ENCODE measurements around the gene ITGAD. TPM values are rescaled to one million over a fixed set of nuclear protein-coding genes. Genes with fewer than 3 reads are reported as not detected.
A peak's percentile ranks its signal among the peaks of the same experiment; 100 is the strongest.
"Not testable (repeated sequence)": the region's sequence is repeated elsewhere in the genome, so short reads cannot be mapped to it uniquely, and the experiment has no call there.

The ITGAD gene
- total RNA-seq, 8 experiments from 2014 or later, result 0.33 to 0.36 (median 0.35) TPM; not detected in 5

- H3K4me3 ChIP-seq, result no peak overlapping the region
- no peaks in the 10 kb centered on the region for H3K4me1 ChIP-seq (replicated peaks in 1 of 2)
- in situ Hi-C loops (cut with MboI; ENCODE audit: low pct_unique_long_range_greater_than_20kb in 2 of 9, low sequenced_read_pairs in 9 of 9, unreplicated experiment in 9 of 9), result no loop called here
- WGBS, 10 experiments, result 0 to 60% (median 37%) methylated on average over 1 to 2 of the region's 4 CpGs; no CpG with 5 or more reads in 7 of the 10 experiments
- no peak for ATAC-seq (replicated peaks in 6 of 8)
- H3K27ac ChIP-seq, result no peak overlapping the region
Measured at GRCh38 chr16:31414706-31415105, 21.6 kb downstream of the ITGAD start.

GRCh38 chr16:31416371-31416770 lies 23.2 kb downstream of the ITGAD start:
- Histone ChIP-seq H3K4me3 (no peak overlapping the region), H3K27ac (no peak overlapping the region), H3K4me1 (replicated peaks in 1 of 2) (no peaks in the 10 kb centered on the region)
- ATAC-seq (replicated peaks in 6 of 8), result no peak
- 44 to 68% (median 65%) methylated on average over 5 to 10 of the region's 11 CpGs; no CpG with 5 or more reads in 5 of the 10 experiments for WGBS, 10 experiments
- in situ Hi-C loops (cut with MboI; ENCODE audit: low pct_unique_long_range_greater_than_20kb in 2 of 9, low sequenced_read_pairs in 9 of 9, unreplicated experiment in 9 of 9), result no loop called here

GRCh38 chr16:31417036-31417435 lies 23.9 kb downstream of the ITGAD start:
- H3K27ac ChIP-seq; H3K4me3 ChIP-seq; H3K4me1 ChIP-seq (replicated peaks in 1 of 2); in situ Hi-C loops (cut with MboI; ENCODE audit: low pct_unique_long_range_greater_than_20kb in 2 of 9, low sequenced_read_pairs in 9 of 9, unreplicated experiment in 9 of 9); ATAC-seq (replicated peaks in 6 of 8): not testable (repeated sequence)
- 69 to 72% methylated on average over 2 of the region's 2 CpGs; no CpG with 5 or more reads in 8 of the 10 experiments for WGBS, 10 experiments

GRCh38 chr16:31417916-31418315 lies 24.8 kb downstream of the ITGAD start:
- no peaks in the 10 kb centered on the region for H3K4me1 ChIP-seq (replicated peaks in 1 of 2)
- WGBS, 10 experiments, result 60 to 82% (median 63%) methylated on average over 1 to 5 of the region's 5 CpGs; no CpG with 5 or more reads in 4 of the 10 experiments
- no peak for ATAC-seq (replicated peaks in 6 of 8)
- no peak overlapping the region for H3K27ac ChIP-seq
- H3K4me3 ChIP-seq, result no peak overlapping the region
- in situ Hi-C loops (cut with MboI; ENCODE audit: low pct_unique_long_range_greater_than_20kb in 2 of 9, low sequenced_read_pairs in 9 of 9, unreplicated experiment in 9 of 9), result no loop called here

GRCh38 chr16:31420037-31420436 lies 26.9 kb downstream of the ITGAD start:
- ATAC-seq (replicated peaks in 6 of 8), result no peak
- WGBS, 10 experiments, result 36 to 88% (median 53%) methylated on average over 1 to 3 of the region's 3 CpGs; no CpG with 5 or more reads in 4 of the 10 experiments
- H3K4me1 ChIP-seq (replicated peaks in 1 of 2), result no peaks in the 10 kb centered on the region
- H3K4me3 ChIP-seq, result no peak overlapping the region
- in situ Hi-C loops (cut with MboI; ENCODE audit: low pct_unique_long_range_greater_than_20kb in 2 of 9, low sequenced_read_pairs in 9 of 9, unreplicated experiment in 9 of 9), result no loop called here
- no peak overlapping the region for H3K27ac ChIP-seq

GRCh38 chr16:31421587-31421986 lies 28.5 kb downstream of the ITGAD start:
- Histone ChIP-seq H3K27ac (no peak overlapping the region), H3K4me3 (no peak overlapping the region), H3K4me1 (replicated peaks in 1 of 2) (no peaks in the 10 kb centered on the region)
- in situ Hi-C loops (cut with MboI; ENCODE audit: low pct_unique_long_range_greater_than_20kb in 2 of 9, low sequenced_read_pairs in 9 of 9, unreplicated experiment in 9 of 9), result no loop called here
- no peak for ATAC-seq (replicated peaks in 6 of 8)
- WGBS, 10 experiments, result 0 to 100% (median 24%) methylated on average over 1 to 5 of the region's 6 CpGs; no CpG with 5 or more reads in 4 of the 10 experiments

- ATAC-seq (replicated peaks in 6 of 8), result no peak
Measured at GRCh38 chr16:31423241-31423640, 30.1 kb downstream of the ITGAD start.

GRCh38 chr16:31423801-31424200 lies 30.7 kb downstream of the ITGAD start:
- in situ Hi-C loops (cut with MboI; ENCODE audit: low pct_unique_long_range_greater_than_20kb in 2 of 9, low sequenced_read_pairs in 9 of 9, unreplicated experiment in 9 of 9), result no loop called here
- ATAC-seq (replicated peaks in 6 of 8), result no peak
- Histone ChIP-seq H3K4me1 (replicated peaks in 1 of 2) (peaks cover 0 to 2% of the 10 kb centered on the region in 2 donors), H3K27ac (no peak overlapping the region), H3K4me3 (no peak overlapping the region)
- 45 to 60% (median 47%) methylated on average over 2 to 3 of the region's 12 CpGs; no CpG with 5 or more reads in 7 of the 10 experiments for WGBS, 10 experiments

More at GRCh38 chr16:31423241-31423640, 30.1 kb downstream of the ITGAD start:
- no peak overlapping the region for H3K4me3 ChIP-seq
- peaks cover 0 to 2% of the 10 kb centered on the region in 2 donors for H3K4me1 ChIP-seq (replicated peaks in 1 of 2)
- no peak overlapping the region for H3K27ac ChIP-seq
- in situ Hi-C loops (cut with MboI; ENCODE audit: low pct_unique_long_range_greater_than_20kb in 2 of 9, low sequenced_read_pairs in 9 of 9, unreplicated experiment in 9 of 9), result no loop called here
- 7 to 73% (median 35%) methylated on average over 1 to 3 of the region's 3 CpGs; no CpG with 5 or more reads in 4 of the 10 experiments for WGBS, 10 experiments

GRCh38 chr16:31427441-31428278 lies 34.5 kb downstream of the ITGAD start:
- in situ Hi-C loops (cut with MboI; ENCODE audit: low pct_unique_long_range_greater_than_20kb in 2 of 9, low sequenced_read_pairs in 9 of 9, unreplicated experiment in 9 of 9), result loop anchor here in 5 of 9 experiments (25.0 kb wide), 3 partner anchors 215 to 440 kb away; partner anchors contain the start of genes HSD3B7 (in 2 of the 5), PYCARD (in 2 of the 5), PYDC1 (in 2 of the 5) and TRIM72 (in 2 of the 5)
- peaks cover 0 to 2% of the 10 kb centered on the region in 2 donors for H3K4me1 ChIP-seq (replicated peaks in 1 of 2)
- no peak overlapping the region for H3K27ac ChIP-seq
- WGBS, 10 experiments, result 24 to 100% (median 63%) methylated on average over 1 to 12 of the region's 83 CpGs; no CpG with 5 or more reads in 6 of the 10 experiments
- H3K4me3 ChIP-seq, result peak overlapping the region in 4 of 5 donors; percentile 11 to 57 (median 30)
- peak in 4 of 8 experiments; percentile 38 to 93 (median 71) for ATAC-seq (replicated peaks in 6 of 8)

- ATAC-seq (replicated peaks in 6 of 8), result no peak
Measured at GRCh38 chr16:31428279-31428597, 35.1 kb downstream of the ITGAD start, which contains the start of gene COX6A2. Gene COX6A2 (minus strand): TSS chr16:31428360. CDS start chr16:31428325, 35 bp downstream.

GRCh38 chr16:31428638-31429247 lies 35.6 kb downstream of the ITGAD start:
- no peak for ATAC-seq (replicated peaks in 6 of 8)
- H3K4me3 ChIP-seq, result no peak overlapping the region
- WGBS, 10 experiments, result 25 to 92% (median 68%) methylated on average over 1 to 7 of the region's 7 CpGs; no CpG with 5 or more reads in 1 of the 10 experiments
- in situ Hi-C loops (cut with MboI; ENCODE audit: low pct_unique_long_range_greater_than_20kb in 2 of 9, low sequenced_read_pairs in 9 of 9, unreplicated experiment in 9 of 9), result loop anchor here in 5 of 9 experiments (25.0 kb wide), 3 partner anchors 216 to 441 kb away; partner anchors contain the start of genes HSD3B7 (in 2 of the 5), PYCARD (in 2 of the 5), PYDC1 (in 2 of the 5) and TRIM72 (in 2 of the 5)
- no peak overlapping the region for H3K27ac ChIP-seq
- H3K4me1 ChIP-seq (replicated peaks in 1 of 2), result peaks cover 0 to 2% of the 10 kb centered on the region in 2 donors

More at GRCh38 chr16:31428279-31428597, 35.1 kb downstream of the ITGAD start, which contains the start of gene COX6A2:
- Histone ChIP-seq H3K4me3 (peak within 1 kb of the TSS in 4 of 5 donors; percentile 11 to 57 (median 30)), H3K4me1 (replicated peaks in 1 of 2) (peaks cover 0 to 2% of the 10 kb centered on the region in 2 donors), H3K27ac (no peak within 1 kb of the TSS)
- in situ Hi-C loops (cut with MboI; ENCODE audit: low pct_unique_long_range_greater_than_20kb in 2 of 9, low sequenced_read_pairs in 9 of 9, unreplicated experiment in 9 of 9), result loop anchor here in 5 of 9 experiments (25.0 kb wide), 3 partner anchors 216 to 441 kb away; partner anchors contain the start of genes HSD3B7 (in 2 of the 5), PYCARD (in 2 of the 5), PYDC1 (in 2 of the 5) and TRIM72 (in 2 of the 5)
- 40 to 95% (median 41%) methylated on average over 3 to 4 of the region's 7 CpGs; no CpG with 5 or more reads in 7 of the 10 experiments for WGBS, 10 experiments

GRCh38 chr16:31429314-31429713 lies 36.2 kb downstream of the ITGAD start:
- Histone ChIP-seq H3K27ac (no peak overlapping the region), H3K4me3 (no peak overlapping the region), H3K4me1 (replicated peaks in 1 of 2) (peaks cover 0 to 2% of the 10 kb centered on the region in 2 donors)
- WGBS, 10 experiments, result 0 to 71% (median 10%) methylated on average over 1 of the region's 1 CpG; no CpG with 5 or more reads in 6 of the 10 experiments
- in situ Hi-C loops (cut with MboI; ENCODE audit: low pct_unique_long_range_greater_than_20kb in 2 of 9, low sequenced_read_pairs in 9 of 9, unreplicated experiment in 9 of 9), result loop anchor here in 5 of 9 experiments (25.0 kb wide), 3 partner anchors 217 to 442 kb away; partner anchors contain the start of genes HSD3B7 (in 2 of the 5), PYCARD (in 2 of the 5), PYDC1 (in 2 of the 5) and TRIM72 (in 2 of the 5)
- no peak for ATAC-seq (replicated peaks in 6 of 8)

Measured in motor neuron (in vitro differentiated cells).